H9 (cell line): ENCODE results near the gene PRR20A. TPM values are rescaled to one million over a fixed set of nuclear protein-coding genes. Genes with fewer than 3 reads are reported as not detected.
"Not testable (repeated sequence)": the region's sequence is repeated elsewhere in the genome, so short reads cannot be mapped to it uniquely, and the experiment has no call there.

Experiments used
- DNase-seq: peaks from one replicate; pipeline ENCODE4 v3.0.0-alpha.2; 2017
- H2AFZ ChIP-seq: one replicate; pipeline ENCODE4 v1.6.1; 2013; ENCODE audit warnings: mild to moderate bottlenecking, low read length, control low read depth, moderate library complexity
- H2AK5ac ChIP-seq: 2 replicates; pipeline ENCODE4 v1.6.1; 2013; ENCODE audit warnings: low read length, control low read depth, mixed read lengths; ENCODE audit not compliant: insufficient read length
- H2BK120ac ChIP-seq: one replicate; pipeline ENCODE4 v1.6.1; 2013; ENCODE audit warnings: low read depth, mild to moderate bottlenecking, low read length, control low read depth, inconsistent platforms; ENCODE audit not compliant: poor library complexity, severe bottlenecking
- H2BK12ac ChIP-seq: 2 replicates; pipeline ENCODE4 v1.6.1; 2013; ENCODE audit warnings: low read length, control low read depth, mixed read lengths, low read depth; ENCODE audit not compliant: insufficient read length
- H2BK15ac ChIP-seq: 2 replicates; pipeline ENCODE4 v1.6.1; 2013; ENCODE audit warnings: low read depth, low read length, control low read depth
- H2BK20ac ChIP-seq: one replicate; pipeline ENCODE4 v1.6.1; 2013; ENCODE audit warnings: low read depth, mild to moderate bottlenecking, low read length, control low read depth, inconsistent platforms; ENCODE audit not compliant: poor library complexity, severe bottlenecking
- H2BK5ac ChIP-seq: 2 replicates; pipeline ENCODE4 v1.6.1; 2013; ENCODE audit warnings: low read length, control low read depth, mixed read lengths; ENCODE audit not compliant: insufficient read length
- H3K14ac ChIP-seq: 2 replicates; pipeline ENCODE4 v1.6.1; 2013; ENCODE audit warnings: low read length, control low read depth; ENCODE audit not compliant: insufficient read depth
- H3K18ac ChIP-seq: 2 replicates; pipeline ENCODE4 v1.6.1; 2013; ENCODE audit warnings: low read depth, mild to moderate bottlenecking, mixed read lengths, low read length, control low read depth; ENCODE audit not compliant: insufficient read length
- H3K23ac ChIP-seq: 2 replicates; pipeline ENCODE4 v1.6.1; 2013; ENCODE audit warnings: low read length, control low read depth, mixed read lengths, low read depth; ENCODE audit not compliant: insufficient read length
- H3K23me2 ChIP-seq: 2 replicates; pipeline ENCODE4 v1.6.1; 2013; ENCODE audit warnings: low read depth, mild to moderate bottlenecking, mixed read lengths, low read length, control low read depth; ENCODE audit not compliant: insufficient read length, poor library complexity, severe bottlenecking
- H3K27ac ChIP-seq: 2 replicates; pipeline ENCODE4 v1.5.1; 2013; ENCODE audit warnings: low read length, control low read depth, mixed read lengths, low read depth; ENCODE audit not compliant: insufficient read length
- H3K27me3 ChIP-seq: 2 replicates; pipeline ENCODE4 v1.6.1; 2013; ENCODE audit warnings: low read length, control low read depth, inconsistent platforms; ENCODE audit not compliant: insufficient read depth
- H3K4ac ChIP-seq: 2 replicates; pipeline ENCODE4 v1.6.1; 2013; ENCODE audit warnings: low read depth, mild to moderate bottlenecking, control low read depth, inconsistent platforms, low read length, moderate library complexity
- H3K4me1 ChIP-seq: 2 replicates; pipeline ENCODE4 v1.6.1; 2013; ENCODE audit warnings: low read length, control low read depth, inconsistent platforms; ENCODE audit not compliant: insufficient read depth
- H3K4me2 ChIP-seq: 2 replicates; pipeline ENCODE4 v1.6.1; 2013; ENCODE audit warnings: low read length, control low read depth, mixed read lengths; ENCODE audit not compliant: insufficient read length, insufficient read depth
- H3K56ac ChIP-seq: 2 replicates; pipeline ENCODE4 v1.6.1; 2013; ENCODE audit warnings: low read depth, mild to moderate bottlenecking, mixed read lengths, low read length, control low read depth; ENCODE audit not compliant: insufficient read length
- H3K79me1 ChIP-seq: 2 replicates; pipeline ENCODE4 v1.6.1; 2013; ENCODE audit warnings: low read depth, mild to moderate bottlenecking, moderate library complexity, low read length, control low read depth, inconsistent platforms; ENCODE audit not compliant: insufficient read depth, poor library complexity, severe bottlenecking
- H3K79me2 ChIP-seq: 2 replicates; pipeline ENCODE4 v1.6.1; 2013; ENCODE audit warnings: low read length, control low read depth, inconsistent platforms; ENCODE audit not compliant: insufficient read depth
- H3K9ac ChIP-seq: 2 replicates; pipeline ENCODE4 v1.6.1; 2013; ENCODE audit warnings: low read length, control low read depth, mixed read lengths; ENCODE audit not compliant: insufficient read length; ENCODE audit errors: extremely low read depth
- H3K9me3 ChIP-seq: one replicate; pipeline ENCODE4 v1.6.1; 2013; ENCODE audit warnings: low read depth, low read length, inconsistent platforms; ENCODE audit not compliant: control insufficient read depth
- H3T11ph ChIP-seq: one replicate; pipeline ENCODE4 v1.6.1; 2013; ENCODE audit warnings: mild to moderate bottlenecking, low read length, control low read depth, inconsistent platforms
- H4K20me1 ChIP-seq: one replicate; pipeline ENCODE4 v1.6.1; 2013; ENCODE audit not compliant: control insufficient read depth, insufficient read length, insufficient read depth
- H4K5ac ChIP-seq: 2 replicates; pipeline ENCODE4 v1.6.1; 2013; ENCODE audit warnings: low read depth, mild to moderate bottlenecking, mixed read lengths, low read length, control low read depth; ENCODE audit not compliant: insufficient read length
- H4K8ac ChIP-seq: replicated peaks from 2 replicates; pipeline ENCODE4 v1.6.1; 2013; ENCODE audit warnings: low read length, control low read depth, mixed read lengths, low read depth; ENCODE audit not compliant: insufficient read length
- H4K91ac ChIP-seq: 2 replicates; pipeline ENCODE4 v1.6.1; 2013; ENCODE audit warnings: low read depth, mild to moderate bottlenecking, moderate library complexity, mixed read lengths, low read length, control low read depth; ENCODE audit not compliant: insufficient read length
- H3K27ac Mint-ChIP-seq, 3 experiments: 2 replicates in 2 of 3; 3 replicates in 1 of 3; pipeline ENCODE4 v1.8.0; 2020 to 2021; ENCODE audit warnings: mixed read lengths in 3 of 3, mild to moderate bottlenecking in 1 of 3, moderate library complexity in 1 of 3
- H3K27me3 Mint-ChIP-seq: 2 replicates; pipeline ENCODE4 v1.8.0; 2021; ENCODE audit warnings: low read depth, mild to moderate bottlenecking, moderate library complexity, mixed read lengths
- H3K36me3 Mint-ChIP-seq, 3 experiments: 2 replicates in 2 of 3; 3 replicates in 1 of 3; pipeline ENCODE4 v1.8.0; 2020 to 2021; ENCODE audit warnings: low read depth in 3 of 3, mixed read lengths in 3 of 3; ENCODE audit not compliant: insufficient read depth in 1 of 3
- H3K4me1 Mint-ChIP-seq, 2 experiments: 2 replicates each; pipeline ENCODE4 v1.8.0; 2020; ENCODE audit warnings: mixed read lengths in 2 of 2
- H3K4me3 Mint-ChIP-seq, 2 experiments: 2 replicates in 1 of 2; 3 replicates in 1 of 2; pipeline ENCODE4 v1.8.0; 2020 to 2021; ENCODE audit warnings: mild to moderate bottlenecking in 2 of 2, mixed read lengths in 2 of 2, moderate library complexity in 1 of 2
- H3K9me3 Mint-ChIP-seq, 2 experiments: 2 replicates in 1 of 2; 3 replicates in 1 of 2; pipeline ENCODE4 v1.8.0; 2020; ENCODE audit warnings: mild to moderate bottlenecking in 2 of 2, mixed read lengths in 2 of 2, moderate library complexity in 1 of 2
- WGBS: extraction: QIAGEN DNeasy Blood & Tissue Kit; methylation state at CpG from one replicate; pipeline ENCODE4 v1.1.7; 2013; ENCODE audit warnings: missing lambda C conversion rate, low lambda C conversion rate, mixed read lengths; ENCODE audit not compliant: insufficient read length; ENCODE audit errors: extremely low coverage; 5-methylcytosine and 5-hydroxymethylcytosine counted together
- long read RNA-seq: library from polyadenylated mRNA; unstranded; transcript quantifications from one replicate; pipeline ENCODE4 v2.0.0, GENCODE V29; 2020
- total RNA-seq: library from RNA; stranded (reverse); gene quantifications from 2 replicates; pipeline ENCODE4 v1.2.1, GENCODE V29; 2021

The PRR20A gene
- not detected in 2 replicates for total RNA-seq
- long read RNA-seq, result 0 reads

GRCh38 chr13:57140235-57140968 lies at the start of gene PRR20A:
Gene PRR20A, plus strand, starts transcription at chr13:57140918. Its CDS starts 387 bp downstream, at chr13:57141305.
- not testable (repeated sequence) for H3K4me1 ChIP-seq, H3K23ac ChIP-seq
- no CpG with 5 or more reads among the region's 34 CpGs for WGBS

More at GRCh38 chr13:57140235-57140968, at the start of gene PRR20A:
- H2BK20ac ChIP-seq, H3K9me3 ChIP-seq, H3K9ac ChIP-seq, H2AK5ac ChIP-seq, H3K4me3 Mint-ChIP-seq, H2BK120ac ChIP-seq, H4K8ac ChIP-seq, H3K4me2 ChIP-seq, H4K20me1 ChIP-seq, H4K91ac ChIP-seq, H4K5ac ChIP-seq, H2BK5ac ChIP-seq, H2BK12ac ChIP-seq, H2AFZ ChIP-seq, H3K27me3 Mint-ChIP-seq, H3K79me1 ChIP-seq, H3K36me3 Mint-ChIP-seq, DNase-seq, H3K27ac ChIP-seq, H3K56ac ChIP-seq, H3K4ac ChIP-seq, H3K79me2 ChIP-seq, H3K9me3 Mint-ChIP-seq, H3K18ac ChIP-seq, H3T11ph ChIP-seq, H3K14ac ChIP-seq, H2BK15ac ChIP-seq, H3K4me1 Mint-ChIP-seq, H3K27me3 ChIP-seq, H3K23me2 ChIP-seq: not testable (repeated sequence)
- peak within 1 kb of the TSS in 1 of 3 experiments; percentile 95; a peak in 1 of 7 replicates for H3K27ac Mint-ChIP-seq
